H1 (cell line): ENCODE measurements around the gene MAP2K5. TPM values are rescaled to one million over a fixed set of nuclear protein-coding genes. Genes with fewer than 3 reads are reported as not detected.

Source experiments
- EP300 ChIP-seq, 2 experiments: IDR thresholded peaks; 1 replicate in 1 of 2; 2 replicates in 1 of 2; pipeline ENCODE4 v1.6.1; 2011 to 2012; ENCODE audit warnings: low read depth in 2 of 2, low read length in 2 of 2, mild to moderate bottlenecking in 2 of 2, borderline replicate concordance in 1 of 2, inconsistent platforms in 1 of 2, moderate library complexity in 1 of 2
- FOSL1 ChIP-seq: IDR thresholded peaks from 2 replicates; pipeline ENCODE4 v1.6.1; 2011; ENCODE audit warnings: mild to moderate bottlenecking, low read depth, low read length, moderate library complexity; ENCODE audit not compliant: insufficient read depth
- KDM5A ChIP-seq: fragments of 200-600 bp; IDR thresholded peaks from 2 replicates; pipeline ENCODE4 v1.7.1; 2012; ENCODE audit warnings: mild to moderate bottlenecking, low read length, inconsistent platforms, mixed read lengths
- SIN3A ChIP-seq, 2 experiments: IDR thresholded peaks in 1 of 2; conservative IDR thresholded peaks in 1 of 2; 2 replicates each; pipeline ENCODE4 v1.6.1; 2011 to 2012; ENCODE audit warnings: low read length in 2 of 2, improper control_type of control experiment in 1 of 2, low read depth in 1 of 2, mild to moderate bottlenecking in 1 of 2
- ZNF274 ChIP-seq: IDR thresholded peaks from 2 replicates; pipeline ENCODE4 v1.7.0; 2012; ENCODE audit warnings: low read length, borderline replicate concordance; ENCODE audit errors: extremely low read depth
- polyA plus RNA-seq, 7 experiments: library from polyadenylated mRNA; depleted of rRNA in 3 of 7; stranded (reverse) in 5 of 7; unstranded in 2 of 7; fragments of >200 nt in 5 of 7; fragments of 200-250 nt in 2 of 7; gene quantifications; 1 replicate in 5 of 7; 2 replicates in 1 of 7; 4 replicates in 1 of 7; pipeline versions ENCODE4 v1.2.1 to v1.2.3, GENCODE V29; 2011 to 2013; ENCODE audit warnings: missing spikeins in 2 of 7, mixed read lengths in 2 of 7
- total RNA-seq: library from RNA; stranded (reverse); fragmentation: NEBNext Ultra II Directional; extraction: Animal tissue kit (Norgen Biotek cat#: 25700); gene quantifications from 2 replicates; pipeline ENCODE4 v1.2.1, GENCODE V29; 2021

Gene MAP2K5
- total and polyA plus RNA-seq, 2 of the 8 experiments (the other 6 are each of a cell fraction or from before 2014, with no cell fraction given) = 4.4 to 15.8 TPM

- TF ChIP-seq SIN3A (conservative IDR thresholded peaks at IDR 0.05 in 1 of 2, IDR thresholded peaks at IDR 0.05 in 1 of 2; ENCODE audit: low read depth in 1 of 2, low read length in 2 of 2) (no peak), KDM5A (no peak), ZNF274 (no peak), FOSL1 (no peak), EP300 (IDR thresholded peaks at IDR 0.05; ENCODE audit: borderline replicate concordance in 1 of 2, low read depth in 2 of 2, low read length in 2 of 2) (no peak)
These were observed 117.9 kb downstream of the MAP2K5 start (continued) for GRCh38 chr15:67660446-67660845.
